Measurements from ENCODE around the gene ALDOA.

GRCh38 chr16:30108059-30108850 lies 42.7 kb downstream of the ALDOA start:
- TF ChIP-seq CTCF (IDR thresholded peaks at IDR 0.05; ENCODE audit: poor library complexity) (no peak), EZH2phosphoT487 (IDR thresholded peaks at IDR 0.05; ENCODE audit: low read depth, severe bottlenecking, unreplicated experiment) (no peak)

All from hepatocyte (in vitro differentiated cells).